ENCODE data around the gene EEF2K.
"Not testable (repeated sequence)": the region's sequence is repeated elsewhere in the genome, so short reads cannot be mapped to it uniquely, and the experiment has no call there.

EEF2K gene

DNA sequence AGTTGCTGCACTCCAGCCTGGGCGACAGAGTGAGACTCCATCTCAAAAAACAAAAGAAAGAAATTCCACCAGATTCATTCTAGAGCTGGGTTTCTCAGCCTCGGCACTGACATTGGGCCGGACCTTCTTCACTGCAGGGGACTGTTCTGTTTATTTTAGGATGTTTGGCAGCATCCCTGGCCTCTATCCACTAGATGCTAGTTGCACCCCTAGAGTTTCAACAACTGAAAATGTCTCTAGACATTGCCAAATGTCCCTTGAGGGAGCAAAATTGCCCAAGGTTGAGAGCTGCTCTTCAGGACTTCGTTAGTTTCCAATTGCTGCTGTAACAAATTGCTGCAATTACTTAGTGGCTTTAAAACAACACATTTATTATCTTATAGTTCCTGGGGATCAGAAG lies 7.2 kb downstream of the EEF2K start:
- no peak for TF ChIP-seq CTCF (IDR thresholded peaks at IDR 0.05)
- no peak overlapping the region for H3K4me3 ChIP-seq
- no peak for DNase-seq (ENCODE audit: low spot score)
- peak overlapping the region in 1 of 2 donors; percentile 54 for H3K27ac ChIP-seq

DNA sequence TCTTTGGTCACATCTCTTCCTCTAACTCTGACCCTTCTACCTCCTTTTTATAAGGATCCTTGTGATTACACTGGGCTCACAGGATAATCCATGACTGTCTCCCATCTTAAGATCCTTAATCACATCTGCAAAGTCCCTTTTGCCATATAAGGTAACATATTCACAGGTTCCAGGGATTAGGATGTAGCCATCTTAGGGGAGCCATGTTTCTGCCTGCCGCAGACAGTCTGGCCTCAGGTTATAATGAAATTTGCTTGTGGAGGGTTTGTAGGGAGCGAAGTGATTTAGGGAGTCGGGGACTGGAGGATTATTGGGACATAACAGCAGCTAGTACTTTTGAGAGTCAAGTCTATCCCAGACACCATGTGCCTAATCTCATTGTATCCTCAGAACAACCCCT lies 7.7 kb downstream of the EEF2K start:
- DNase-seq (ENCODE audit: low spot score): no peak
- TF ChIP-seq CTCF (IDR thresholded peaks at IDR 0.05): no peak
- Histone ChIP-seq H3K4me3 (no peak overlapping the region), H3K27ac (no peak overlapping the region)

DNA sequence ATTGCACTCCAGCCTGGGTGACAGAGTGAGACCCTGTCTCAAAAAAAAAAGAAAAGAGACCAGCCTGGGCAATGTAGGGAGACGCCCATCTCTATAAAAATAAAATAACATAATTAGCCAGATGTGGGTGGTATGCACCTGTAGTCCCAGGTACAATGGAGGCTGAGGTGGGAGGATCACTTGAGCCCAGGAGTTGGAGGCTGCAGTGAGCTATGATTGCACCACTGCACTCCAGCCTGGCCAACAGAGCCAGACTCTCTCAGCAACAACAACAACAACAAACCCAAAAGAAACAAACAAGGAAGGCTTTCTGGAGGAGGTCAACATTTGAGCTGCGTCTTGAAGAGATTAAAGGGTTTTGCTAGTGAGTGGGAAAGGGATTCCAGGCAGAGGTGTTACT lies 8.3 kb downstream of the EEF2K start:
- Histone ChIP-seq H3K4me3 (no peak overlapping the region), H3K27ac (no peak overlapping the region)
- no peak for TF ChIP-seq CTCF (IDR thresholded peaks at IDR 0.05)
- no peak for DNase-seq (ENCODE audit: low spot score)

- DNase-seq (ENCODE audit: low spot score): no peak
- no peak for TF ChIP-seq CTCF (IDR thresholded peaks at IDR 0.05)
- Histone ChIP-seq H3K27ac (no peak overlapping the region), H3K4me3 (no peak overlapping the region)
These were observed 8.8 kb downstream of the EEF2K start for GRCh38 chr16:22214889-22215288.

GRCh38 chr16:22216191-22216831 lies 10.2 kb downstream of the EEF2K start:
- Histone ChIP-seq H3K27ac (peak overlapping the region; percentile 49 to 64), H3K4me3 (no peak overlapping the region)
- no peak for TF ChIP-seq CTCF (IDR thresholded peaks at IDR 0.05)
- DNase-seq (ENCODE audit: low spot score): no peak

GRCh38 chr16:22216832-22217225 lies 10.8 kb downstream of the EEF2K start:
- not testable (repeated sequence) for DNase-seq (ENCODE audit: low spot score); H3K4me3 ChIP-seq
- H3K27ac ChIP-seq: peak overlapping the region; percentile 49 to 64

DNA sequence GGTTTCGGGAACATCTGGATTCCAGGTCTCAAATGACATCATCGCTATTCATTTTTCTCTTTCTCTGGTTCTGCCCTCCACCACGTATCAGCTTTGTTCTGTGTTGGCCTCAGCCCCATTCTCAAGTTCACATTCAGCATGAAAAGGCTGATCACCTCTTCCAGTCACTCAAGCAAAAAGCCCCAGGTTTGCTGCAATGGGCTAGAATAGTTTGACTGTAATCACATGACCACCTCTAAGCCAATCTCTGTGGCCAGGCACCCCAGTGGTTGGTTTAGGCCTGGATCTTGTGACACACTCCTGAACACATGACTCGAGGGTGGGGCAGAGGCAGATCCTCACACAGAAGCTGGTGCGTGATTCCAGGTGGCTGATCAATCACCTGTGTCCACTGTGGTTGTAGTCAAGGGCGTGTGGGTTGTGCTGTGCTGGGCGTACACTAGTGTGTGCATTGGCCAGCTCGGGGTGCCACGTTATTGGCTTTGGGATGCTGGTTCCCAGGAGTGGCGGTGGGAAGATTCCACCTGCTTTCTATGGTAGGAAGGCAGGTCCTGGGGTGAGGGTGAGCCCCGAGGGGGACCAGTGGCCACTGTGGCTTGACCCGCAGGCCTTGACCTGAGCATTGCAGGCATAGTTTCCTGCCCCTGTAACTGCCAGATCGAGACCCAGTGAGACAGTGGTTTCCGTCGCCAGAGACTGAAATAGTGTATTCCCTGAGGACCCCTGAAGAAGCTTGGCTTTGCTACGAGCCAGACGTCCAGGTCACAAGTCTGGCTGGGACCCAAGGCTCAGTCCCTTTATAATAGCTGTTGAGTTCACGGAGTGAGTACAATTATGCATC lies 12.0 kb downstream of the EEF2K start:
- H3K27ac ChIP-seq: peak overlapping the region; percentile 77 to 88
- peak; percentile 81 for DNase-seq (ENCODE audit: low spot score)
- peak overlapping the region; percentile 16 for H3K4me3 ChIP-seq
- no peak for TF ChIP-seq CTCF (IDR thresholded peaks at IDR 0.05)
